Measurements from ENCODE around the gene MARCHF3.
"Not testable (repeated sequence)": the region's sequence is repeated elsewhere in the genome, so short reads cannot be mapped to it uniquely, and the experiment has no call there.

The MARCHF3 gene

DNA sequence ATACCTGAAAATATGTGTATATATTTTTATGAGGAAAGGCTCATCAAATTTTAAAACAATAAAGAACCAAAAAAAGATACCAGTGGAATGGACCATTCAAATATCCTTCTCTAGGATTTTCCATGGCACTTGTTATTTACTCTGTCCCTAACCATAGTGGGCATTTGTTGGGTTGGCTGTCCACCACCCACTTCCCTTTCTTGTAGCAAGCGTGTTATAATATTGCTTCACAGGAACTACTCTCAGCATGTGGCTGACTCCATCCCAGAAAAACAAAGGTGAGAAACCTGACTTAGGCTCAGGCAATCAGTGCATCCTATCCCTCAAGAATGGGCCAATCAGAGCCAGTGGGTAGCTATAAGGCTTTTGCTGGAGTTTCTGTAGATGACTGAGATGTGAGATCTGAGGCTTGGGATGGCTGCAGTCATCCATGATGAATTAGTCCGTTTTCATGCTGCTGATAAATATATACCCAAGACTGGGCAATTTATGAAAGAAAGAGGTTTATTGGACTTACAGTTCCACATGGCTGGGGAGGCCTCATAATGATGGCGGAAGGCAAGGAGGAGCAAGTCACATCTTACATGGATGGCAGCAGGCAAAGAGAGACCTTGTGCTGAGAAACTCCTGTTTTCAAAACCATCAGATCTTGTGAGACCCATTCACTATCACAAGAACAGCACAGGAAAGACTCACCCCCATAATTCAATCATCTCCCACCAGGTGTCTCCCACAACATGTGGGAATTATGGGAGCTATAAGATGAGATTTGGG lies 25.7 kb upstream of the MARCHF3 start:
- DNase-seq (ENCODE audit: extremely low read depth, insufficient read length), result no peak
- Histone ChIP-seq H3K27me3 (replicated peaks; ENCODE audit: control insufficient read depth, insufficient read depth, low read length) (no peaks in the 10 kb centered on the region), H3K36me3 (ENCODE audit: control insufficient read depth, insufficient read depth, low read length) (peaks cover 1% of the 10 kb centered on the region; the same call in 1 of the 2 replicates), H3K4me3 (replicated peaks; ENCODE audit: low read depth, low read length) (no peak overlapping the region)
- TF ChIP-seq, protein P1, sequence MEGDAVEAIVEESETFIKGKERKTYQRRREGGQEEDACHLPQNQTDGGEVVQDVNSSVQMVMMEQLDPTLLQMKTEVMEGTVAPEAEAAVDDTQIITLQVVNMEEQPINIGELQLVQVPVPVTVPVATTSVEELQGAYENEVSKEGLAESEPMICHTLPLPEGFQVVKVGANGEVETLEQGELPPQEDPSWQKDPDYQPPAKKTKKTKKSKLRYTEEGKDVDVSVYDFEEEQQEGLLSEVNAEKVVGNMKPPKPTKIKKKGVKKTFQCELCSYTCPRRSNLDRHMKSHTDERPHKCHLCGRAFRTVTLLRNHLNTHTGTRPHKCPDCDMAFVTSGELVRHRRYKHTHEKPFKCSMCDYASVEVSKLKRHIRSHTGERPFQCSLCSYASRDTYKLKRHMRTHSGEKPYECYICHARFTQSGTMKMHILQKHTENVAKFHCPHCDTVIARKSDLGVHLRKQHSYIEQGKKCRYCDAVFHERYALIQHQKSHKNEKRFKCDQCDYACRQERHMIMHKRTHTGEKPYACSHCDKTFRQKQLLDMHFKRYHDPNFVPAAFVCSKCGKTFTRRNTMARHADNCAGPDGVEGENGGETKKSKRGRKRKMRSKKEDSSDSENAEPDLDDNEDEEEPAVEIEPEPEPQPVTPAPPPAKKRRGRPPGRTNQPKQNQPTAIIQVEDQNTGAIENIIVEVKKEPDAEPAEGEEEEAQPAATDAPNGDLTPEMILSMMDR (IDR thresholded peaks at IDR 0.05; ENCODE audit: insufficient read depth, low read length, poor library complexity, severe bottlenecking), result no peak

DNA sequence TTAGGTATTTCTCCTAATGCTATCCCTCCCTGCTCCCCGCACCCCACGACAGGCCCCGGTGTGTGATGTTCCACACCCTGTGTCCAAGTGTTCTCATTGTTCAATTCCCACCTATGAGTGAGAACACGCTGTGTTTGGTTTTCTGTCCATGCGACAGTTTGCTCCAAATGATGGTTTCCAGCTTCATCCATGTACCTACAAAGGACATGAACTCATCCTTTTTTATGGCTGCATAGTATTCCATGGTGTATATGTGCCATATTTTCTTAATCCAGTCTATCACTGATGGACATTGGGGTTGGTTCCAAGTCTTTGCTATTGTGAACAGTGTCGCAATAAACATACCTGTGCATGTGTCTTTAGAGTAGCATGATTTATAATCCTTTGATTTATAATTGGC lies 23.2 kb upstream of the MARCHF3 start:
- H3K27me3 ChIP-seq (replicated peaks; ENCODE audit: control insufficient read depth, insufficient read depth, low read length); H3K36me3 ChIP-seq (ENCODE audit: control insufficient read depth, insufficient read depth, low read length); H3K4me3 ChIP-seq (replicated peaks; ENCODE audit: low read depth, low read length); DNase-seq (ENCODE audit: extremely low read depth, insufficient read length): not testable (repeated sequence)

DNA sequence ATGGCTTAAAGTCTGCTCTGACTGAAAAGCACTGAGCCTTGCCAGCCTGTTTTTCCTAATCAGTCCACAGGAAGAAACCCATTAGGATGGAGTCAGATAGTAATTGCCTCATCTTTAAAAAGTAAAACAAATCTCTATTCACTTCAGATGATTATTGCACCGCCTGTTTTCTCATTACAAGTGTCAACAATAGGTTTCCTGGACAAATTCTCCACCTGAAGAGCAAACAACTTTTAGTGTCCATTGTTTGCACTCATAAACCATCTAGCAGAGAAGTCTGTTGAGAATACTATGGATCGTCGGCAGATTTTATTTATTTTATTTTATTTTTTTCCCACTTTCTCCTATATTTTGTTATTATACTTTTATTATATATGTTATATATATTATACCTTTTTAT lies 22.7 kb upstream of the MARCHF3 start:
- Histone ChIP-seq H3K4me3 (replicated peaks; ENCODE audit: low read depth, low read length) (no peak overlapping the region), H3K27me3 (replicated peaks; ENCODE audit: control insufficient read depth, insufficient read depth, low read length) (no peaks in the 10 kb centered on the region), H3K36me3 (ENCODE audit: control insufficient read depth, insufficient read depth, low read length) (peaks cover 1% of the 10 kb centered on the region; the same call in 1 of the 2 replicates)
- TF ChIP-seq, protein P1 (IDR thresholded peaks at IDR 0.05; ENCODE audit: insufficient read depth, low read length, poor library complexity, severe bottlenecking), result no peak
- DNase-seq (ENCODE audit: extremely low read depth, insufficient read length), result no peak

DNA sequence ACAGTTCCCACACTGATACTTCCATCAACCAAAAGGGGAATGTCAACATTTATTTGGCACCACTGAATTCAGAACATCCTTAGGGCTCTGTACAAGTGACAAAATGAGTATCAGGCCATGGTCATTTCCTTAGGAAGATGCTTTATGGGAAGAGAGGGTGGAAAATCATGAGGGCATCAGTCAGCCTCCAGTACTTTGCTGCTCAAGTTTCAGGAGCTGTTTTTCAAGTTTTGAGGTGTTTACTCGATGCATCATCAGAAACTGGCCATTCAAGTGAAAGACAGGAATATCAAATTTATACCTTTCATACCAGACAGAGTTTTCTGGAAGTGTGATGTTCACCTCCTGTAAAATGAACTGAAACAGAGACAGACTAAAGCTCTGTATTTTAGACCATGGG lies 21.2 kb upstream of the MARCHF3 start:
- DNase-seq (ENCODE audit: extremely low read depth, insufficient read length), result no peak
- TF ChIP-seq, protein P1 (IDR thresholded peaks at IDR 0.05; ENCODE audit: insufficient read depth, low read length, poor library complexity, severe bottlenecking), result no peak
- Histone ChIP-seq H3K4me3 (replicated peaks; ENCODE audit: low read depth, low read length) (no peak overlapping the region), H3K27me3 (replicated peaks; ENCODE audit: control insufficient read depth, insufficient read depth, low read length) (no peaks in the 10 kb centered on the region), H3K36me3 (ENCODE audit: control insufficient read depth, insufficient read depth, low read length) (peaks cover 4% of the 10 kb centered on the region; the same call in 1 of the 2 replicates)

DNA sequence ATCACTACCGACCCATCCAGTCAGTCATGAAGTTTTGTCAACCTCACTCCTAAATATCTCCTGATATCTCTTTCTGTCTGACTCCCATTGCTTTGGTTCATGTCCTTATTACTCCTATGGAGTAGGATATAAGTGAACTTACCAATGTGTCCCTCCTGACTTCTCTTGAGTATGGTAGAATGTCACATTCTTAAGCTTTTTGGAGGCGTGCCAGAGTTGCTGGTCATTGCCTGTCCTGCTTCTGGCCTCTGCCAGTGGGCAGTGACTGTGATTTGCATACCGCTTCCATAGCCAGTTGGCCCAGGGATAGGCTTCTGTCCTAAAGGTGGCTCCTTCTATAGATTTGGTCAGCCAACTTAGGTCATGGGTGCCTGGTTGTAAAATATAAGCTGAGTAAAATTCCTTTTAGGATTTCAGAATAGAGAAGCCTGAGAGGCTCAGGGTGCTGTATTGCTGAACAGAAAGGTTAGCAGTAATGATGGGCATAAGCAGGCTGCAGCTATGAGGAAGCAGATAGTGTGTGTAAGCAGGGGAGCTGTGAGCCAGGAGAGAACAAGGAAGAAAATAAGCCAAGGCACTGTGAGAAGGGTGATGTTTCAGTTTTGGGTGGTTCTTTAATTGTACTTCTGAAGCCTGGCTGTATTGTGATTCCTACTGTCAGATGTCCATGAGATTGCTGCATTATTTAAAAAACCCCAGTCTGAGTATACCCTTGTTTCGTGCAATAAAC lies 16.1 kb upstream of the MARCHF3 start:
- TF ChIP-seq, protein P1 (IDR thresholded peaks at IDR 0.05; ENCODE audit: insufficient read depth, low read length, poor library complexity, severe bottlenecking), result no peak
- no peaks in the 10 kb centered on the region for H3K27me3 ChIP-seq (replicated peaks; ENCODE audit: control insufficient read depth, insufficient read depth, low read length)
- DNase-seq (ENCODE audit: extremely low read depth, insufficient read length), result no peak

DNA sequence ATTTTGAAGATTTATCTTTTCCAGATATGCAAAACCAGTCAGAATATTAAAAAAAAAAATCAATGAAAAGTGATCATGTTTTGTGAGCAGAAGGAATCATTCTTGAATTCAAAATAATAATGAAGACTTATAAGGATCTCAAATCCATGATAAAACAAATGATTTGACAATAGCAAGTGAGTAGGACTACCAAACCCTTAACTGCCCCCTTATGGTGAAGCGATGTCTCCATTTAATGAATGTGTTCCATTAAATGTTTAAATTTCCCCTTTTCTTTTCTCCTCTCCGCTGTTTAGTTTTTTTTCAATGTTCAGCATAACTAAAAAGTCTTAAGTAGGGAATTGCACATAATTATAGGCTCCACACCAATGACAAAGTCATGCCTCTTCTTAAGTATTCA lies 12.2 kb upstream of the MARCHF3 start:
- TF ChIP-seq, protein P1 (IDR thresholded peaks at IDR 0.05; ENCODE audit: insufficient read depth, low read length, poor library complexity, severe bottlenecking), result peak; percentile 17
- H3K27me3 ChIP-seq (replicated peaks; ENCODE audit: control insufficient read depth, insufficient read depth, low read length), result no peaks in the 10 kb centered on the region
- DNase-seq (ENCODE audit: extremely low read depth, insufficient read length), result no peak
- H3K4me3 ChIP-seq (replicated peaks; ENCODE audit: low read depth, low read length), result no peak overlapping the region
- H3K36me3 ChIP-seq (ENCODE audit: control insufficient read depth, insufficient read depth, low read length), result peaks cover 4% of the 10 kb centered on the region

More for the DNA sequence above, 16.1 kb upstream of the MARCHF3 start:
- Histone ChIP-seq H3K4me3 (replicated peaks; ENCODE audit: low read depth, low read length) (no peak overlapping the region), H3K36me3 (ENCODE audit: control insufficient read depth, insufficient read depth, low read length) (peaks cover 4% of the 10 kb centered on the region)

Data from GM06990 (cell line).